GM21717 (cell line): Measurements from ENCODE around the gene EPHB2.

ENCODE experiments used
- ATAC-seq: cut with Tn5 transposase; IDR thresholded peaks from one replicate; pipeline ENCODE4 v1.9.1; 2021; ENCODE audit warnings: mild to moderate bottlenecking, moderate library complexity; ENCODE audit not compliant: unreplicated experiment

Gene EPHB2

DNA sequence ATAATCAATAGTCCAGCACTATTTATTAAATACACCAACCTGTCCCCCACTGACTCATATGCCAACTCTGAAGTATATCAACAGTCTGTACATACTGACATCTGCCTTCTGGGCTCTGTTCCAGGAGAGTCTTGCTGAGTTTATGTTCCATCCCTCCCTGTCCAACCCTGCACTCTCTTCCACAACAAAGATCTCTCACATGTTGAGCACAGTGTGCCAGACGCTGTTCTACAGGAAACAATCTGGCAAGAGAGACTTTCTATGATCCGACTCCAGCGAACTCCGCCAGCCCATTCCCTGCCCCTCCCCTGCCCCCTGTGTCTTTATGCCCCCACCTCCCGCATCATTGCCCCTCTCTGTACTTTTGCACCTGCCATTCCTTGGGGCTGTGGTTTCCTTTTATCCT, 258.7 kb downstream of the EPHB2 start:
- no peak for ATAC-seq

GRCh38 chr1:22970096-22970495, 259.5 kb downstream of the EPHB2 start:
- no peak for ATAC-seq
